K562 (cell line): ENCODE results near the gene SIDT2. TPM values are rescaled to one million over a fixed set of nuclear protein-coding genes. Genes with fewer than 3 reads are reported as not detected.

Source experiments
- BRF1 ChIP-seq: IDR thresholded peaks from 3 replicates; pipeline ENCODE4 v1.6.1; 2011; ENCODE audit warnings: borderline replicate concordance, mild to moderate bottlenecking; ENCODE audit not compliant: insufficient read length; ENCODE audit errors: extremely low read depth
- E2F6 ChIP-seq, 2 experiments: IDR thresholded peaks; 2 replicates each; pipeline ENCODE4 v1.6.1; 2011; ENCODE audit warnings: borderline replicate concordance in 1 of 2, control low read depth in 1 of 2, low read depth in 1 of 2, low read length in 1 of 2, mild to moderate bottlenecking in 1 of 2, mixed read lengths in 1 of 2, moderate library complexity in 1 of 2; ENCODE audit not compliant: insufficient read depth in 1 of 2, insufficient read length in 1 of 2, poor library complexity in 1 of 2, severe bottlenecking in 1 of 2; ENCODE audit errors: extremely low read depth in 1 of 2
- HSF4 ChIP-seq: fragments of 250-450 bp; sonication (Bioruptor Pico); IDR thresholded peaks from 2 replicates; pipeline ENCODE4 v2.1.2; 2022; ENCODE audit warnings: mild to moderate bottlenecking, moderate library complexity, borderline replicate concordance
- IRF1 ChIP-seq: sonication (generic); formaldehyde crosslinking; IDR thresholded peaks from 2 replicates; pipeline ENCODE4 v1.8.0; 2022; ENCODE audit warnings: missing genetic modification reagents, mild to moderate bottlenecking, borderline replicate concordance
- PTRF ChIP-seq: fragments of 450-650 bp; IDR thresholded peaks from 2 replicates; pipeline ENCODE4 v1.6.1; 2016; ENCODE audit warnings: mild to moderate bottlenecking, missing genetic modification characterization, missing compliant biosample characterization
- TFE3 ChIP-seq: fragments of 450-650 bp; formaldehyde crosslinking; IDR thresholded peaks from 2 replicates; pipeline ENCODE4 v1.4.0; 2020; ENCODE audit warnings: mild to moderate bottlenecking, mixed read lengths
- TRIM28 ChIP-seq: fragments of 450-650 bp; IDR thresholded peaks from 2 replicates; pipeline ENCODE4 v1.6.1; 2017
- ZNF217 ChIP-seq: sonication (generic); formaldehyde crosslinking; IDR thresholded peaks from 2 replicates; pipeline ENCODE4 v1.8.0; 2022; ENCODE audit warnings: mild to moderate bottlenecking, missing genetic modification reagents
- polyA plus RNA-seq, 8 experiments: library from polyadenylated mRNA; depleted of rRNA in 4 of 8; stranded (reverse) in 5 of 8; unstranded in 3 of 8; fragments of >200 nt; fragmentation: Nextera tagmentation in 2 of 8; fragmentation: Illumina TruSeq in 1 of 8; extraction: Ambion mirVana in 2 of 8; extraction: Trizol in 1 of 8; gene quantifications; 2 replicates each; pipeline versions ENCODE4 v1.2.1 to v1.2.3, GENCODE V29; 2011 to 2014; ENCODE audit warnings: inconsistent platforms in 1 of 8, missing spikeins in 1 of 8
- total RNA-seq, 7 experiments: library from RNA; depleted of rRNA in 6 of 7; stranded (reverse); fragments of >200 nt in 6 of 7; fragmentation: Illumina TruSeq in 2 of 7; extraction: Trizol in 2 of 7; gene quantifications; 2 replicates each; pipeline versions ENCODE4 v1.2.1 to v1.2.3, GENCODE V29; 2011 to 2021; ENCODE audit warnings: low replicate concordance in 1 of 7
- TF ChIP-seq, protein P1 (sequence below), 2 experiments: IDR thresholded peaks; 2 replicates each; pipeline ENCODE4 v1.6.1; 2012; ENCODE audit warnings: improper control_type of control experiment in 2 of 2, low read depth in 2 of 2, low read length in 2 of 2, borderline replicate concordance in 1 of 2
- TF ChIP-seq, protein P2 (sequence below): fragments of 200-800 bp; sonication (Bioruptor generic); IDR thresholded peaks from 2 replicates; pipeline ENCODE4 v1.6.1; 2016; ENCODE audit warnings: missing genetic modification characterization, missing compliant biosample characterization
- TF ChIP-seq, protein P3 (sequence below): fragments of 450-650 bp; IDR thresholded peaks from 2 replicates; pipeline ENCODE4 v1.6.1; 2016; ENCODE audit warnings: antibody characterized with exemption

The SIDT2 gene
- total and polyA plus RNA-seq, 9 of the 15 experiments (the other 6 are each of a cell fraction or from before 2014, with no cell fraction given) = 2.4 to 20.2 (median 6.5) TPM

DNA sequence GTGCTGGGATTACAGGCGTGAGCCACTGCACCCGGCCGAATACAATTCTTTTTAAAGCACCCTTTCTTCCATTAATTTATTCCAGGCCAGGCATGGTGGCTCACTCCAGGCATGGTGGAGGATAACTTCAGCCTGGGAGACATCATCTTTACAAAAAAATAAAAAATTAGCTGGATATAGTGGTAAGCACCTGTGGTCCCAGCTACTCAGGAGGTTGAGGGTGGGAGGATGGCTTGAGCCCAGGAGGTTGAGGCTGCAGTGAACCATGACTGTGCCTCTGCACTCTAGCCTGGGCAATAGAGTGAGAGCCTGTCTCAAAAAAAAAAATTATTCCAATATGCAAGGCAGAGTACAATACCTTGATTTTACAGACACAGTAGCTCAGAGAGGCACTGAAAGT is 32.1 kb downstream of the SIDT2 start (continued):
- TF ChIP-seq TFE3 (CRISPR knock-in tag) (no peak), PTRF (tag) (no peak), E2F6 (IDR thresholded peaks at IDR 0.05; ENCODE audit: borderline replicate concordance in 1 of 2, extremely low read depth in 1 of 2, insufficient read depth in 1 of 2, insufficient read length in 1 of 2, low read depth in 1 of 2, low read length in 1 of 2, poor library complexity in 1 of 2, severe bottlenecking in 1 of 2) (no peak), HSF4 (CRISPR knock-in tag) (no peak), IRF1 (CRISPR knock-in tag) (no peak), ZNF217 (no peak), TRIM28 (no peak), BRF1 (no peak)
- TF ChIP-seq, protein P1, sequence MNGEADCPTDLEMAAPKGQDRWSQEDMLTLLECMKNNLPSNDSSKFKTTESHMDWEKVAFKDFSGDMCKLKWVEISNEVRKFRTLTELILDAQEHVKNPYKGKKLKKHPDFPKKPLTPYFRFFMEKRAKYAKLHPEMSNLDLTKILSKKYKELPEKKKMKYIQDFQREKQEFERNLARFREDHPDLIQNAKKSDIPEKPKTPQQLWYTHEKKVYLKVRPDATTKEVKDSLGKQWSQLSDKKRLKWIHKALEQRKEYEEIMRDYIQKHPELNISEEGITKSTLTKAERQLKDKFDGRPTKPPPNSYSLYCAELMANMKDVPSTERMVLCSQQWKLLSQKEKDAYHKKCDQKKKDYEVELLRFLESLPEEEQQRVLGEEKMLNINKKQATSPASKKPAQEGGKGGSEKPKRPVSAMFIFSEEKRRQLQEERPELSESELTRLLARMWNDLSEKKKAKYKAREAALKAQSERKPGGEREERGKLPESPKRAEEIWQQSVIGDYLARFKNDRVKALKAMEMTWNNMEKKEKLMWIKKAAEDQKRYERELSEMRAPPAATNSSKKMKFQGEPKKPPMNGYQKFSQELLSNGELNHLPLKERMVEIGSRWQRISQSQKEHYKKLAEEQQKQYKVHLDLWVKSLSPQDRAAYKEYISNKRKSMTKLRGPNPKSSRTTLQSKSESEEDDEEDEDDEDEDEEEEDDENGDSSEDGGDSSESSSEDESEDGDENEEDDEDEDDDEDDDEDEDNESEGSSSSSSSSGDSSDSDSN (IDR thresholded peaks at IDR 0.05; ENCODE audit: borderline replicate concordance in 1 of 2, low read depth in 2 of 2, low read length in 2 of 2) = no peak
- TF ChIP-seq, protein P2, sequence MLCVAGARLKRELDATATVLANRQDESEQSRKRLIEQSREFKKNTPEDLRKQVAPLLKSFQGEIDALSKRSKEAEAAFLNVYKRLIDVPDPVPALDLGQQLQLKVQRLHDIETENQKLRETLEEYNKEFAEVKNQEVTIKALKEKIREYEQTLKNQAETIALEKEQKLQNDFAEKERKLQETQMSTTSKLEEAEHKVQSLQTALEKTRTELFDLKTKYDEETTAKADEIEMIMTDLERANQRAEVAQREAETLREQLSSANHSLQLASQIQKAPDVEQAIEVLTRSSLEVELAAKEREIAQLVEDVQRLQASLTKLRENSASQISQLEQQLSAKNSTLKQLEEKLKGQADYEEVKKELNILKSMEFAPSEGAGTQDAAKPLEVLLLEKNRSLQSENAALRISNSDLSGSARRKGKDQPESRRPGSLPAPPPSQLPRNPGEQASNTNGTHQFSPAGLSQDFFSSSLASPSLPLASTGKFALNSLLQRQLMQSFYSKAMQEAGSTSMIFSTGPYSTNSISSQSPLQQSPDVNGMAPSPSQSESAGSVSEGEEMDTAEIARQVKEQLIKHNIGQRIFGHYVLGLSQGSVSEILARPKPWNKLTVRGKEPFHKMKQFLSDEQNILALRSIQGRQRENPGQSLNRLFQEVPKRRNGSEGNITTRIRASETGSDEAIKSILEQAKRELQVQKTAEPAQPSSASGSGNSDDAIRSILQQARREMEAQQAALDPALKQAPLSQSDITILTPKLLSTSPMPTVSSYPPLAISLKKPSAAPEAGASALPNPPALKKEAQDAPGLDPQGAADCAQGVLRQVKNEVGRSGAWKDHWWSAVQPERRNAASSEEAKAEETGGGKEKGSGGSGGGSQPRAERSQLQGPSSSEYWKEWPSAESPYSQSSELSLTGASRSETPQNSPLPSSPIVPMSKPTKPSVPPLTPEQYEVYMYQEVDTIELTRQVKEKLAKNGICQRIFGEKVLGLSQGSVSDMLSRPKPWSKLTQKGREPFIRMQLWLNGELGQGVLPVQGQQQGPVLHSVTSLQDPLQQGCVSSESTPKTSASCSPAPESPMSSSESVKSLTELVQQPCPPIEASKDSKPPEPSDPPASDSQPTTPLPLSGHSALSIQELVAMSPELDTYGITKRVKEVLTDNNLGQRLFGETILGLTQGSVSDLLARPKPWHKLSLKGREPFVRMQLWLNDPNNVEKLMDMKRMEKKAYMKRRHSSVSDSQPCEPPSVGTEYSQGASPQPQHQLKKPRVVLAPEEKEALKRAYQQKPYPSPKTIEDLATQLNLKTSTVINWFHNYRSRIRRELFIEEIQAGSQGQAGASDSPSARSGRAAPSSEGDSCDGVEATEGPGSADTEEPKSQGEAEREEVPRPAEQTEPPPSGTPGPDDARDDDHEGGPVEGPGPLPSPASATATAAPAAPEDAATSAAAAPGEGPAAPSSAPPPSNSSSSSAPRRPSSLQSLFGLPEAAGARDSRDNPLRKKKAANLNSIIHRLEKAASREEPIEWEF = no peak
- TF ChIP-seq, protein P3, sequence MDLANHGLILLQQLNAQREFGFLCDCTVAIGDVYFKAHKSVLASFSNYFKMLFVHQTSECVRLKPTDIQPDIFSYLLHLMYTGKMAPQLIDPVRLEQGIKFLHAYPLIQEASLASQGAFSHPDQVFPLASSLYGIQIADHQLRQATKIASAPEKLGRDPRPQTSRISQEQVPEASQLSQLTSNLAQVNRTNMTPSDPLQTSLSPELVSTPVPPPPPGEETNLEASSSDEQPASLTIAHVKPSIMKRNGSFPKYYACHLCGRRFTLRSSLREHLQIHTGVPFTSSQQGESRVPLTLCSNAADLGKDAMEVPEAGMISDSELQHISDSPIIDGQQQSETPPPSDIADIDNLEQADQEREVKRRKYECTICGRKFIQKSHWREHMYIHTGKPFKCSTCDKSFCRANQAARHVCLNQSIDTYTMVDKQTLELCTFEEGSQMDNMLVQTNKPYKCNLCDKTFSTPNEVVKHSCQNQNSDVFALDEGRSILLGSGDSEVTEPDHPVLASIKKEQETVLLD = no peak
